SJCRH30 (cell line): ENCODE results near the gene RPIA. TPM values are rescaled to one million over a fixed set of nuclear protein-coding genes. Genes with fewer than 3 reads are reported as not detected.
"Not testable (repeated sequence)": the region's sequence is repeated elsewhere in the genome, so short reads cannot be mapped to it uniquely, and the experiment has no call there.

ENCODE experiments used
- DNase-seq, 2 experiments: peaks; one replicate each; pipeline ENCODE4 v3.0.0-alpha.2; 2015 to 2020
- H3K27ac ChIP-seq: fragments of 250-450 bp; sonication (Bioruptor Pico); 2 replicates; pipeline ENCODE4 v1.5.1; 2020; ENCODE audit warnings: mild to moderate bottlenecking, moderate library complexity
- H3K27me3 ChIP-seq: fragments of 250-450 bp; sonication (Bioruptor Pico); 2 replicates; pipeline ENCODE4 v1.5.1; 2020; ENCODE audit warnings: mild to moderate bottlenecking, moderate library complexity
- H3K36me3 ChIP-seq: fragments of 250-450 bp; sonication (Bioruptor Pico); 2 replicates; pipeline ENCODE4 v1.5.1; 2020; ENCODE audit warnings: mild to moderate bottlenecking, moderate library complexity
- H3K4me1 ChIP-seq: fragments of 250-450 bp; sonication (Bioruptor Pico); 2 replicates; pipeline ENCODE4 v1.5.1; 2020; ENCODE audit warnings: mild to moderate bottlenecking, moderate library complexity
- H3K4me3 ChIP-seq: fragments of 250-450 bp; sonication (Bioruptor Pico); 2 replicates; pipeline ENCODE4 v1.5.1; 2020; ENCODE audit warnings: mild to moderate bottlenecking, moderate library complexity
- H3K9me3 ChIP-seq: fragments of 250-450 bp; sonication (Bioruptor Pico); replicated peaks from 2 replicates; pipeline ENCODE4 v1.5.1; 2020; ENCODE audit warnings: mild to moderate bottlenecking, moderate library complexity
- total RNA-seq: library from RNA; depleted of rRNA; stranded (reverse); fragments of >200 nt; shearing (Covaris generic); gene quantifications from 2 replicates; pipeline ENCODE4 v1.2.3, GENCODE V29; 2014; rRNA removed

Gene RPIA
- total RNA-seq = 15.6 and 18.3 TPM in 2 replicates

GRCh38 chr2:88691339-88692183 lies at the start of gene RPIA:
RPIA (plus strand) TSS chr2:88691673; CDS start chr2:88691699, 26 bp downstream.
- Histone ChIP-seq H3K27me3 (no peaks in the 10 kb centered on the region), H3K36me3 (no peaks in the 10 kb centered on the region), H3K27ac (peak within 1 kb of the TSS; percentile 61), H3K4me1 (no peaks in the 10 kb centered on the region), H3K9me3 (peaks cover 8% of the 10 kb centered on the region; the same call in 1 of the 2 replicates), H3K4me3 (peak within 1 kb of the TSS; percentile 67)
- peak; percentile 99 for DNase-seq

- H3K4me1 ChIP-seq = no peaks in the 10 kb centered on the region
- H3K36me3 ChIP-seq = no peaks in the 10 kb centered on the region
- H3K27ac ChIP-seq = no peak overlapping the region
- no peak overlapping the region for H3K4me3 ChIP-seq
- no peak for DNase-seq
- no peaks in the 10 kb centered on the region for H3K27me3 ChIP-seq
- no peaks in the 10 kb centered on the region; the same call in 1 of the 2 replicates for H3K9me3 ChIP-seq
Measured at GRCh38 chr2:88642278-88642677, 49.2 kb upstream of the RPIA start.

- not testable (repeated sequence) for H3K36me3 ChIP-seq, H3K27ac ChIP-seq, H3K4me3 ChIP-seq, DNase-seq, H3K4me1 ChIP-seq, H3K27me3 ChIP-seq, H3K9me3 ChIP-seq
Measured at GRCh38 chr2:88645291-88645882, 46.1 kb upstream of the RPIA start.

GRCh38 chr2:88651646-88652045 lies 39.8 kb upstream of the RPIA start:
- H3K4me3 ChIP-seq = no peak overlapping the region
- H3K4me1 ChIP-seq = no peaks in the 10 kb centered on the region
- DNase-seq = no peak
- no peak overlapping the region for H3K27ac ChIP-seq
- no peaks in the 10 kb centered on the region for H3K27me3 ChIP-seq
- no peaks in the 10 kb centered on the region for H3K9me3 ChIP-seq
- no peaks in the 10 kb centered on the region for H3K36me3 ChIP-seq

GRCh38 chr2:88654714-88655113 lies 36.8 kb upstream of the RPIA start:
- Histone ChIP-seq H3K4me3 (no peak overlapping the region), H3K36me3 (no peaks in the 10 kb centered on the region), H3K9me3 (no peaks in the 10 kb centered on the region), H3K4me1 (peaks cover 12% of the 10 kb centered on the region), H3K27ac (no peak overlapping the region), H3K27me3 (no peaks in the 10 kb centered on the region)
- no peak for DNase-seq

GRCh38 chr2:88656690-88657089 lies 34.8 kb upstream of the RPIA start:
- Histone ChIP-seq H3K4me3 (no peak overlapping the region), H3K27ac (no peak overlapping the region)

GRCh38 chr2:88657131-88657530 lies 34.3 kb upstream of the RPIA start:
- H3K36me3 ChIP-seq = no peaks in the 10 kb centered on the region
- H3K4me3 ChIP-seq = no peak overlapping the region
- no peak for DNase-seq
- no peaks in the 10 kb centered on the region for H3K27me3 ChIP-seq
- no peak overlapping the region for H3K27ac ChIP-seq
- H3K4me1 ChIP-seq = peaks cover 12% of the 10 kb centered on the region
- no peaks in the 10 kb centered on the region for H3K9me3 ChIP-seq

More at GRCh38 chr2:88656690-88657089, 34.8 kb upstream of the RPIA start:
- no peaks in the 10 kb centered on the region for H3K9me3 ChIP-seq
- H3K36me3 ChIP-seq = no peaks in the 10 kb centered on the region
- no peak for DNase-seq
- H3K4me1 ChIP-seq = peaks cover 12% of the 10 kb centered on the region
- H3K27me3 ChIP-seq = no peaks in the 10 kb centered on the region

GRCh38 chr2:88658326-88658725 lies 33.1 kb upstream of the RPIA start:
- no peak overlapping the region for H3K27ac ChIP-seq
- no peak for DNase-seq
- H3K4me1 ChIP-seq = peaks cover 12% of the 10 kb centered on the region
- H3K36me3 ChIP-seq = no peaks in the 10 kb centered on the region
- no peaks in the 10 kb centered on the region for H3K27me3 ChIP-seq
- no peaks in the 10 kb centered on the region for H3K9me3 ChIP-seq
- H3K4me3 ChIP-seq = no peak overlapping the region

GRCh38 chr2:88658881-88659537 lies 32.5 kb upstream of the RPIA start:
- peak overlapping the region; percentile 48 for H3K4me3 ChIP-seq
- DNase-seq = no peak
- peak overlapping the region; percentile 40 for H3K27ac ChIP-seq
- H3K9me3 ChIP-seq = no peaks in the 10 kb centered on the region
- no peaks in the 10 kb centered on the region for H3K36me3 ChIP-seq
- peaks cover 12% of the 10 kb centered on the region for H3K4me1 ChIP-seq
- no peaks in the 10 kb centered on the region for H3K27me3 ChIP-seq

- H3K4me1 ChIP-seq = peaks cover 12% of the 10 kb centered on the region
- H3K9me3 ChIP-seq = no peaks in the 10 kb centered on the region
- H3K27ac ChIP-seq = peak overlapping the region; percentile 40
- peak; percentile 70 to 86 for DNase-seq
- H3K27me3 ChIP-seq = no peaks in the 10 kb centered on the region
- H3K36me3 ChIP-seq = no peaks in the 10 kb centered on the region
- peak overlapping the region; percentile 48 for H3K4me3 ChIP-seq
Measured at GRCh38 chr2:88659538-88659915, 31.9 kb upstream of the RPIA start.

GRCh38 chr2:88660622-88661021 lies 30.9 kb upstream of the RPIA start:
- H3K9me3 ChIP-seq = no peaks in the 10 kb centered on the region
- H3K27me3 ChIP-seq = no peaks in the 10 kb centered on the region
- no peak overlapping the region for H3K27ac ChIP-seq
- peaks cover 12% of the 10 kb centered on the region for H3K4me1 ChIP-seq
- no peak overlapping the region for H3K4me3 ChIP-seq
- no peak for DNase-seq
- no peaks in the 10 kb centered on the region for H3K36me3 ChIP-seq

GRCh38 chr2:88666576-88666975 lies 24.9 kb upstream of the RPIA start:
- H3K9me3 ChIP-seq = no peaks in the 10 kb centered on the region
- peaks cover 10% of the 10 kb centered on the region for H3K4me1 ChIP-seq
- no peaks in the 10 kb centered on the region for H3K36me3 ChIP-seq
- no peak overlapping the region for H3K4me3 ChIP-seq
- no peak for DNase-seq
- H3K27ac ChIP-seq = no peak overlapping the region
- H3K27me3 ChIP-seq = no peaks in the 10 kb centered on the region

- Histone ChIP-seq H3K4me1 (peaks cover 10% of the 10 kb centered on the region), H3K4me3 (no peak overlapping the region), H3K27me3 (no peaks in the 10 kb centered on the region), H3K27ac (no peak overlapping the region), H3K36me3 (no peaks in the 10 kb centered on the region), H3K9me3 (no peaks in the 10 kb centered on the region)
- no peak for DNase-seq
Measured at GRCh38 chr2:88667219-88667618, 24.3 kb upstream of the RPIA start.

- no peaks in the 10 kb centered on the region for H3K27me3 ChIP-seq
- H3K27ac ChIP-seq = no peak overlapping the region
- H3K36me3 ChIP-seq = no peaks in the 10 kb centered on the region
- no peak for DNase-seq
- H3K4me3 ChIP-seq = no peak overlapping the region
- no peaks in the 10 kb centered on the region for H3K9me3 ChIP-seq
- peaks cover 10% of the 10 kb centered on the region for H3K4me1 ChIP-seq
Measured at GRCh38 chr2:88668862-88669261, 22.6 kb upstream of the RPIA start.
